HG03469 (cell line): ENCODE measurements around the gene TMED4.
A peak's percentile ranks its signal among the peaks of the same experiment; 100 is the strongest.

Source experiments
- ATAC-seq: cut with Tn5 transposase; IDR thresholded peaks from one replicate; pipeline ENCODE4 v1.9.1; 2021; ENCODE audit warnings: mild to moderate bottlenecking, moderate library complexity, moderate number of reproducible peaks; ENCODE audit not compliant: unreplicated experiment

The TMED4 gene

GRCh38 chr7:44581879-44582603 is at the start of gene TMED4:
Gene TMED4, minus strand, starts transcription at chr7:44582231. Its CDS starts 25 bp downstream, at chr7:44582206.
- ATAC-seq, result peak; percentile 73

GRCh38 chr7:44631458-44632115 is 49.6 kb upstream of the TMED4 start:
- ATAC-seq, result no peak

GRCh38 chr7:44630792-44631457 is 48.9 kb upstream of the TMED4 start:
- no peak for ATAC-seq

GRCh38 chr7:44629829-44630522 is 47.9 kb upstream of the TMED4 start:
- ATAC-seq, result no peak

GRCh38 chr7:44626620-44627019 is 44.6 kb upstream of the TMED4 start:
- no peak for ATAC-seq

- no peak for ATAC-seq
These were observed 43.8 kb upstream of the TMED4 start for GRCh38 chr7:44625526-44626471.

- no peak for ATAC-seq
These were observed 42.3 kb upstream of the TMED4 start for GRCh38 chr7:44624318-44624717.

GRCh38 chr7:44622342-44623151 is 40.5 kb upstream of the TMED4 start:
- no peak for ATAC-seq

- no peak for ATAC-seq
These were observed 39.7 kb upstream of the TMED4 start for GRCh38 chr7:44621750-44622103.

- ATAC-seq, result no peak
These were observed 39.2 kb upstream of the TMED4 start for GRCh38 chr7:44621034-44621749.

- no peak for ATAC-seq
These were observed 36.7 kb upstream of the TMED4 start for GRCh38 chr7:44618753-44619152.

GRCh38 chr7:44618045-44618444 is 36.0 kb upstream of the TMED4 start:
- ATAC-seq, result no peak

- no peak for ATAC-seq
These were observed 35.3 kb upstream of the TMED4 start for GRCh38 chr7:44617225-44617890.

- ATAC-seq, result no peak
These were observed 34.5 kb upstream of the TMED4 start for GRCh38 chr7:44616545-44616944.

GRCh38 chr7:44615793-44616192 is 33.8 kb upstream of the TMED4 start:
- no peak for ATAC-seq

- no peak for ATAC-seq
These were observed 33.1 kb upstream of the TMED4 start for GRCh38 chr7:44615149-44615611.

GRCh38 chr7:44609829-44610228 is 27.8 kb upstream of the TMED4 start:
- ATAC-seq, result no peak
